HG02973 (cell line): ENCODE measurements around the gene MSN.
"Not testable (repeated sequence)": the region's sequence is repeated elsewhere in the genome, so short reads cannot be mapped to it uniquely, and the experiment has no call there.

Experiments used
- ATAC-seq: cut with Tn5 transposase; IDR thresholded peaks from one replicate; pipeline ENCODE4 v1.9.1; 2021; ENCODE audit warnings: moderate library complexity; ENCODE audit not compliant: unreplicated experiment

Gene MSN

DNA sequence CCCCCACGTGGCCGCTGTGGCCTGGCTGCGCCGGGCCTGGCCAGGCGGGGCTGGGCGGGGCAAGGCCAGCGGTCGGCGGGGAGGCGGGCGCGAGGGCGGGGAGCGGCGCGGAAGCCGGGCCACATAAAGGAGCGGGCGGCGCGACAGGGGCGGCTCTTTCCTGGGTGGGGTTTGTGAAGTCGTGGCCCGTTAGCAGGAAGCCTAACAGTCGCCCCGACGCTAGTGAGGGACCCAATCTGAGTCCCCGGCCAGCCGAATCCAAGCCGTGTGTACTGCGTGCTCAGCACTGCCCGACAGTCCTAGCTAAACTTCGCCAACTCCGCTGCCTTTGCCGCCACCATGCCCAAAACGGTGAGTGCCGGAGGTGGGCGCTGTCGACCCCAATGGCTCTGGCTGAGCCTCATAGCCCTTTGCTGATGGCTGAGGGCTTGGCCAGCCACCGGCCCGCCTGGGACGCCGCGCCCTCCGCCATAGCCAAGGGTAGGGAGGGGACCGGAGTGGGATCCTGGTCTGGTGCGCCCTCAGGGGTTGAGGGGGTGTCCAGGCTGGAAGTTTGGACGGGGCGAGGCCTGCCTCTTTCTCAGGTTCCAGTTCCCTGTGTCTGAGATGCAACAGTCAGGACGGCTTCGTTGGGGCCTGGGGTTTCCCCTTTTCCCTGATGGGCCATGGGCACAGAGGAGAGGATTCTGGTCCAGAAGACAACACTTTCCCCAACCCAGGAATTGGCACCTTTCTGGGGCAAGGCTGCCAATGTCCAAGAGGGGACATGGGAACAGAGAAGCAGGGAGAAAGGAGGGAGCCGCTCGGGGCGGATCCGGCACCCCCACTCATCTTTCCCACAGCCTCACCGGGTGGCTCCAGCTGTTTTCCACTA lies at the start of gene MSN:
TSS of gene MSN (plus strand) at position 152 of the 874 bp plus-strand sequence. CDS start at position 340, 188 bp downstream.
- peak; percentile 74 for ATAC-seq

DNA sequence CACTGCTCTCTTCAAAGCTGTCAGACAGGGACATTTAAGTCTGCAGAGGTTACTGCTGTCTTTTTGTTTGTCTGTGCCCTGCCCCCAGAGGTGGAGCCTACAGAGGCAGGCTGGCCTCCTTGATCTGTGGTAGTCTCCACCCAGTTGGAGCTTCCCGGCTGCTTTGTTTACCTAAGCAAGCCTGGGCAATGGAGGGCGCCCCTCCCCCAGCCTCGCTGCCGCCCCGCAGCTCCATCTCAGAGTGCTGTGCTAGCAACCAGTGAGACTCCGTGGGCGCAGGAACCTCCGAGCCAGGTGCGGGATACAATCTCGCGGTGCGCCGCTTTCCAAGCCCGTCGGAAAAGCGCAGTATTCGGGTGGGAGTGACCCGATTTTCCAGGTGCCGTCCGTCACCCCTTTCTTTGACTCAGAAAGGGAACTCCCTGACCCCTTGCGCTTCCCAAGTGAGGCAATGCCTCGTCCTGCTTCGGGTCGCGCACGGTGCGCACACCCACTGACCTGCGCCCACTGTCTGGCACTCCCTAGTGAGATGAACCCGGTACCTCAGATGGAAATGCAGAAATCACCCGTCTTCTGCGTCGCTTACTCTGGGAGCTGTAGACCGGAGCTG lies 47.3 kb upstream of the MSN start:
- ATAC-seq = not testable (repeated sequence)

DNA sequence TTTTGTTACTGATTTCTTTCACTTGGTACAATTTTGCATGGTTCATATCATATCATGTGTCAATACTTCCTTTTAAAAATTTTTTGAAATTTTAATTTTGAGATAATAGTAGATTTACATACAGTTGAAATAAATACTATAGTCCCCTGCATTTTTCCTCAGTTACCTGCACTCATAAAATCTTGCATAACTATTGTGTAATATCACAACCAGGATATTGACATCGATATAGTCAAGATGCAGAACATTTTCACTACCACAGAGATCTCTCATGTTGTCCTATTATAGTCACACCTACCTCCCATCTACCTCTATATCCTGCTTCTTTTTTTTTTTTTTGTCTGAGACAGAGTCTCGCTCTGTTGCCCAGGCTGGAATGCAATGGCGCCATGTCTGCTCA lies 36.7 kb upstream of the MSN start:
- no peak for ATAC-seq

DNA sequence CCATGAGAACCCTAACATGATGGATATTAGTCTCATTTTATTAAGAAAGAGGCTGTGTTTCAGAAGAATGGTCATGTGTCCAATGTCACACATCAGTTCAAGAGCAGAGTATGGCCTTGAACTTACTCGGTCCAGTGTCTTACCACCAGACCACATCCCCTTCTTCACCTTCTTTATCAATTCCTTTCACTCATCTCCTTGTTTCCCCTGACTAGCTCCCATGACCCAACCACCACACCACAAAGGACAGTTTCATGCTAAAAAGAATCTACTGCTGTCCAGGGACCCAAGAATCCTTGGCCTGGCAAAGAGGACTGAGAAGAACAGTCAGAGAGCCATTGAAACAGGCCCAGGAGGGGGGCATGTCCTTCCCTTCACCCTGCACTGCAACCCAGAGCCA lies 33.6 kb upstream of the MSN start:
- ATAC-seq = no peak

DNA sequence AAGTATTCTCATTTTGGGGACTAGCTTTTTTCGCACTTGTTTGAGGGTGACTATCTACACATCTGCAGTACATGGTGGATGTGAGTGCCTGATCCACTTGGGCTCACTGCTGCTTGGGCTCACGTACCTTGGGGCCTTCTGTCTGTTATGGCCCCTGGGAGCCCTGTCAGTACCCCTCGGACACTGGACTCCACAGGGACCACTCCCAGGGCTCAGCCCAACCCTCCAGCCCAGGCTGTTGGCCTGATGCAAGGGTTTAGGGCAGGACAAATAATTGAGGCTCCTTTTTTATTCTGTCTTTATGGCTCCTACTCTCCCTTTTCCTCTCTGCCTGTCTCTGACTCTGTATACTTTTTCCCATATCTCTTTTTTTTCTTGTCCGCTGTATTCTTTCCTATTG lies 32.7 kb upstream of the MSN start:
- ATAC-seq = no peak

DNA sequence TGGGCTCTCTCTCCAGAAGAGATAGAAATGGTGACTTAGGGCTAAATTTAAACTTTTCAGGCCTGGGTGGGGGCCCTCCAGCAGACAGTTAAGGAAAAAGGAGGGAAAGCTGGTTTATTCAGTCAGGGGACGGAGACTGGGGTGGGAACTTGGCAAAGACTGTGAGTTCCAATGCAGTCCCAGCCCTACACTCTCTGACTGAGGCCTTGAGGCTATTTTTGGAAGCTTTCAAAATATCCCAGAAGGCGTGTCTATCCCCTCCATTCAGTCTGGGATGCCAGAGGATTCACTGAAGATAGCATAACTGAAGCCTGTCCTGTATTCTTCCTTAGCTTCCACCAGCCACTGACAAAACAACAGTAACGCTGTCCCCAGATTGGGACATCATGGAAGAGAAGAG lies 32.1 kb upstream of the MSN start:
- ATAC-seq = no peak

DNA sequence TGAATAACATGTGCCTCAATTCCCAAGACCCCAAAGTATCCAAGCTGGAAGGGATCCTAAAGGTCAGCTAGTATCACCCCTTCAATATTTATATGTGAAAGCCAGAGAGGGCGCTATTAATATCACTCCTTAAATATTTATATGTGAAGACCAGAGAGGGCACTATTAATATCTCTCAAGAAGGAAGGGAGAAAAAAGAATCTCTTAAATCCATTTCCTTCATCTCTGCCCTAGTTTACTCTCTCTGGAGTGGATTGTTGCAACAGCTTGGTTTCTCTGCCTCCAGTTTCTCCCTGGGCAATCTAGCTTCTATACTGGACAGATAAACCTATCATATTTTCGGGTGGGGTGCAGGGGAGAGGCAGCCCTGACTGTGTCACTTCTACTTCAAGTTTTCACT lies 31.6 kb upstream of the MSN start:
- no peak for ATAC-seq

DNA sequence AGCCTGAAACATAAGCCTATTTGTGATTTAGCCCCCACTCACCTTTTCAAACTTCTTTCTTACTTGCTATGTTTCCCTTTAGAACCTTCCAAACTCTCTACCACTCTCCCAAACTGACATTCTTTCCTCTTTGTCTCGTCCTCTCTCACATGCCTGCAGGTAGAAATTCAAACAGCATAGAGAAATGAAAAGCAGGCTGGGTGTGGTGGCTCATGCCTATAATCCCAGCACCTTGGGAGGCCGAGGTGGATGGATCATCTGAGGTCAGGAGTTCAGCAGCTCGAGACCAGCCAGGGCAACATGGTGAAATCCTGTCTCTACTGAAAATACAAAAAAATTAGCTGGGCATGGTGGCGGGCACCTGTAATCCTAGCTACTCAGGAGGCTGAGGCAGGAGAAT lies 31.2 kb upstream of the MSN start:
- not testable (repeated sequence) for ATAC-seq

DNA sequence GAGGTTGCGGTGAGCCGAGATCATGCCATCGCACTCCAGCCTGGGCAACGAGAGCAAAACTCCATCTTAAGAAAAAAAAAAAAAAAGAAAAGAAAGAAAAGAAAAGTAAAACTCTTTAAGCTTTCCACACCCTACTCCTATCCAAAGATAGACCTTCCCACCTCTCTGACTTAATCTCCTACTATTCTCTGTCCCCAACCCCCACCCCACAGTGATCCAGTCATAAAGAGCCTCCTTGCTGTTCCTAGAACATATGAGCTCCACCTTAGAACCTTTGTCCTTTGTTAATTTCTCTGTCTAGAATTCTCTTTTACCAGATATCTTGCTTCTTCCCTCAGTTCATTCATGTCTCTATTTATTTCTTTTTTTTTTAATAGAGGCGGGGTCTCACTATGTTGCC lies 30.1 kb upstream of the MSN start:
- no peak for ATAC-seq

DNA sequence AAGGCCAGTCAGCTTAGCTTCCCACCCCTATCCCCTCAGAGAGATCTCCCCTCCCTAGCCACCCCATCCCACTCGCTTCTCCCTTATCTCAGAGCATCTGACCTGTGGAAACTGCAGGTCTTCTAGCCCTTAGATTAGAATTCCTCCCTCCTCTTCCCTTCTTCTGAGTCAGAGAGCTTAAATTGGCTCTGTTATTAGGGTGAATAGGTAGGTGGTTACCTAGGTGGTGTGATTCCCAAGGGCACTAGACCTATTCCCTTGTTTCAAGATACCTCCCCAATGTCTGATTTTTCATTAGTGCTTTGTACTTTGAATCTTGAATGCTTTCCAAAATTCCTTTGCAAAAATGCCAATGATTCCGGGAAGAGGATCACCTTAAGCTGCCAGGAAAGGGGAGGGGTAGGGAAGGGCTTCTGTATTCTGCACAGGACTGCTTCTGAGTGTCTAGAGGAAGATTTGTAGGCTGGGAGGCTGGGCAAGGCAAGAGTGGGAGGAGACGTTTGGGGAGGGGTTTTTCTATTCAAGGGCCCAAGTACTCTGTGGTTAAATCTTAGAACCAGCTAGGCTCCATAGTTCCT lies 24.5 kb upstream of the MSN start:
- no peak for ATAC-seq

DNA sequence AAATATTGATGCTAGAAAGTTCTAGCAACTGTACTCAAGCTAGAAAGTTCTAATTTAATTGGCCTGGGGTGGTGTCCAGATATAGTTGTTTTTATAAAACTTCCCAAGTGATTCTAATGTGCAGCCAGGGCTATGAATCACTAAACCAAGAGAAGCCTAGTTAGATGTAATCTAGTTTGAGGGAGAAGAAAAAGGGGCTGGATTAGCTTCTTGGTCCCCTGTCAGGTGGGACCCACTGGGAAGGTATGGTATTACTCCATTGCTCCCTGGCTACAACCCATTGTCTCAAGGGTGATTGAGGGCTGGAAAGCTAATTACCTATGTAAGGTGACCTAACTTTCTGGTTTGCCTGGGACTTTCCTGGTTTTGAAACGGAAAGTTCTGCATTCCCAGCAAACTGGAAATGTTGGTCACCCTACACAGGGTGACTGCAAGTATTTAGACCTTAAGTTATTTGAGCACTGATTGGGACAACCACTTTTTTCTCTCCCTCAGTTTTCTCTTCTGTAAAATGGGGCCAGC lies 23.9 kb upstream of the MSN start:
- no peak for ATAC-seq

DNA sequence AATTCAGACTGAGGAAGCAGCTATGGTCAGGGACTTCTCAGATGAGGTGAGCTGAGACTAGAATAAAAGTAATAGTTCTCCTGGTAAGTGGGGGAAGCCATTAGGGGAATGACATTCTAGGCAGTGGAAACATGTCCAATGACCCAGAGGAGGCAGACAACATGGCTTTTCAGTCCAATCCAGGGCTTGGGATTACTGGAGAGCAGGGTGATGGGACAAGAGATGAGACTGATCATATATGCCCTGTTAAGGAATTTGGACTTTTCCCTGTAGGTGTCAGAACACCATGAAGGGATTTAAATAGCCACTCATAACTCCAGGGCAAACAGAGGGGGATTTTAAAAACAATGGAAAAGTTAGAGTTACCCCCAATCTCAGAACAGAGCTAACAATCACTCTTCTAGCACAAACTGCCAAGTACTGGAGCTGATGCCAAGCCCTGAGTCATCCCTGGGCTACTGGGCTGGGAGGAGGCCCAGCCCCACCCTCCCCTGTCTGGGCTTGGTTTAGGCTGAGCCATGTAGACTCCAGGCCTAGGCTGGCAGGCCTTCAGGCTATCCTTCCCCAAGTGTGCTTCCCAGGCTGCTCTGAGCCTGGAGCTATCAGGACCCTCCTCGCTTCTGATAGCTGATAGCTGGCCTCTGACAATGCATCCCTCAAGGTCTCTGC lies 22.7 kb upstream of the MSN start:
- ATAC-seq = no peak

DNA sequence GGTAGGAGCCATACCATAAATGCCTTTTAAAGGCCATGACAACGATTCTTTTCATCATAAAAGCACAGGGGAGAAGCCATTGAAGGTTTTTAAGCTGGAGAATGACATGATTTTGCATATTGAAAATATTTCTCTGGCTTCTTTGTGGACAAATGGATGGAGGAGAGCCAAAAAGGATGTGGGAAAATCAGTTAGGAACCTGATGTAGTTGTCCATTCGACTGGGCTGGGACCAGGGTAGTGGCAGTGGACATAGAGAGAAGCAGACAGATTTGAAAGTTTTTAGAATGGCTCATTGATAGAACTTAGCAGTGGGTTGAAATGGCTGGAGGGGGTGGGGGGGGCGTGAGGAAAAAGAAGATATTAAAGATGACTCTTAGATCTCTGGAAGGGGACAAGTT lies 19.7 kb upstream of the MSN start:
- ATAC-seq = no peak

DNA sequence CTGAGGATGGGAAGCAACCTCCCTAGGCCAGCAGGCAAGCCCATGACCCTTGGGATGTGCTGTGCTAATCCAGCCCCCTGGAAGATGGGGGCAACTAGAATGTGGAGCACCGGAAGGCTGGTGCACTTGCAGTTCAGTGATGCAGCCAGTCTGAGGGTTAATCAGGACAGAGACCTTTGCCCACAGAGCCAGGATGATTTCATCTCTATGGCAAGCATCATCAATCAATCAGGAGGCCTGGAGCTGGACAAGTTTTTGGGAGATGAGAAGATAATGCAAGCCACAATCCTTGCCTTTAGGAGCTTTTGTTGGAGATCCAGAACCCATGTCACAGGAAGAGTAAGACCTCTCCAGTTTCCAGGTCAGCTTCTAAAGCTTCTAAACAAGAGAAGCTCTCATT lies 15.4 kb upstream of the MSN start:
- ATAC-seq = no peak

DNA sequence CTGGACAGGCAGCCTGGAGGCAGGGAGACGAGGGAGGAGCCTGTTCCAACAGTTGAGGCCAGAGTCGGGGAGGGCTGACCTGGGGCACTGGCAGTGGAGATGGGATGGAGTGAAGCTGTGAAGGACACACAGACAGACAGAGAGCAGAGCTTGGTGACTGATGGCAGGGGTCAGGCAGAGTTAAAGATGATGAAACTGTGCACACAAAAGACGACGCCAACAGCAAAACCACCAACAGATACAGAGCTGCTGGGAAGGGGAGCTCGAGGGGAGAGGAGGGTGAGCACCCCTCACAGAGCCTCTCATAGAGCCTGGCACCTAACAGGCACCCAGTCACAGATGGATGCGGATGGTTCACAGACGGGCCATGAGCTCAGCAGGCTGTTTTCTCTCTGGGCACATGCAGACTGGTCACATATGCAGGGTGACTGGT lies 10.4 kb upstream of the MSN start:
- not testable (repeated sequence) for ATAC-seq

DNA sequence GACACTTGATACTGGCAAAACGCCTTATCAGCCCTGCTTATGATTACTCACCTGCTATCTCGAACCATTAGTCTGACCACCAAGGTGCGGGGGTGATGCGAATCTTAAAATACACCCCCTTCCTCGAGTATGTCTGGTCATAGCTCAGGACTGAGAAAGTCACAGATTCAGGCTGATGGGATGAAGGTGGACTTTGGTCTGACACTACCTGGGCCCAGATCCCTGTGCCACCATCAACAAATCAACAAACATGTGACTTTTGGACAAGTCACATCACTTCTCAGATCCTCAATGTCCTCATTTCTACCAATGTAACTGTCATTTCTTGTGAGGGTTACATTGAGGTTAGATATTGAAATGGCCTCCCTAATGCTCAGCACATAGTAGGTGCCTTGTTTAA lies 9.8 kb upstream of the MSN start:
- ATAC-seq = no peak

DNA sequence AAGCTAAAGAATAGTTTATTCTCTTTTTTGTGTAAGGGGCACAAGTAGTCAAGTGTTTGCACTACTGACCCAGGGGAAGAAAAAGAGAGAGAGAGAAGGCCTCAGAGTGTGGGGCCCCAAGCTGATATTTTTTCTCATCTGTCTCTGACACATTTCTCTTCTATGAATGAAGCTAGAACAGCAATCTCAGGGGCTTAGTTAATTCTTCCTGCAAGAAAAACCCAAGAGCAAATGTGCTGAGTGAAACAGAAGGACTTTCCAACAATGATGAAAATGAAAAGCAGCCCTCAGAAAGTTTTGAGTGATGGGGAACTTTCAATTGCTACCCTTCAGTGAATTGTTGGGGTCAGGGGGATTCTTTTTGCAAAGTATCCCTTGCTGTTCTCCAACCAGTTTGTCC lies 9.2 kb upstream of the MSN start:
- ATAC-seq = no peak

DNA sequence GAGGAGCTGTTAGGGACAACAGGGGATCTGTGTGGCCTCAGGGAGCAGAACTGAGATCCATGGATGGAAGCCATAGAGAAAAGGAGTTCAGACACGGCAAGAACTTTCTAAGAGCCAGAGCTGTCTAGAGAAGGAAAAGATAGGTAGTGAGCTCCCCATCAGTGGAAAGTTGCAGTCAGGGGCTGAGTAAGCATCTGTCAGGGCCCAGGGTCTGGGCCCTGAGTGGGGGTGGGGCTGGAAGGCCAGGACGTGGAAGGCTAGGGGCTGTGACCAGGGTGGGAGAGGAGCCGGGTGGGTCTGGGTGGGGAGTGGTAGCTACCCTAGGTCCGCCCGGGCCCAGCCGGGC lies 324 bp upstream of the MSN start:
- no peak for ATAC-seq

DNA sequence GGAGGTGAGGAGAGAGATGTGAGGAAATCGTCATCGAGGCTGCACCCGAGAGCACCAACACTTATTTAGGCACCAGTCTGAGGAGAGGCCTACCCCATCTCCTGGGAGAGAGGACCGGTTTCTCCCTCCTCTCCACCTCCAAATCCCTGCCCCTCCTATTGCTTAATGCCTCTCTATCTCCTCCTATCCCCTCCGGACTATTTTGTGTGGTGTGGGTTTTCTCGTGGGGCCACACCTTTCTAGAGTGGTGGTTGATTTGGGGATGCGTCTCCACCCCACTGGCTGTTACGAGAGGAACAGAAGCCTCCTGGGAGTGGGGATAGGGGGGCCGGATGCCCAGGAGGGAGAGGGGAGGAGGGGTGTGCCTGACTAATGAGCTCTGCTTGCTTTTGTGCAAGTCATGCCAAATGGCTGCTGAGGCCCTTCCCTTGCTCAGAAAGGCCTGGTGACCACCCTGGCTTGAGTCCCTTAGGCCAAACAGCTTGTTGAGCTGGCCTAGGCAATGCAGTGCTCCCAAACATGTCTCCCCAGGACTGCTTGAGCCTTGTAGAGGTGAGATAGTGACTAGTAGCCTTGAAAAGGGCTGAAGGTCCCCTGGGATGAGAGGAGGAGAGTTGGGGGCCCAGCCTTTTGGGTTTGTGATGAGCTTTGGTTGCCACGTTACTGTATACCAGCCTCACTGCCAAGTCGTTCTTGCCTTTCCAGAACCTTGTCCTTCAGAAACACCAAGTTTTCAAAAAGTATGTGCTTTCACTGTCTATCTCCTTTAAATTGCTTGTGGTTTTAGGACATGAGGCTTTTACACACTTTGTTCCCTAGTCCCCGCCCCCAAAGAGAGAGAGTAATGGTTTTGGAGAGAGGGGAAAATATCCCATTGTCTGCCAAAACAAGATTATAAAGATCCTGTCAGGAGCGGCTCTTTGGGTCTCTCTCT lies 1.2 kb downstream of the MSN start:
- no peak for ATAC-seq

DNA sequence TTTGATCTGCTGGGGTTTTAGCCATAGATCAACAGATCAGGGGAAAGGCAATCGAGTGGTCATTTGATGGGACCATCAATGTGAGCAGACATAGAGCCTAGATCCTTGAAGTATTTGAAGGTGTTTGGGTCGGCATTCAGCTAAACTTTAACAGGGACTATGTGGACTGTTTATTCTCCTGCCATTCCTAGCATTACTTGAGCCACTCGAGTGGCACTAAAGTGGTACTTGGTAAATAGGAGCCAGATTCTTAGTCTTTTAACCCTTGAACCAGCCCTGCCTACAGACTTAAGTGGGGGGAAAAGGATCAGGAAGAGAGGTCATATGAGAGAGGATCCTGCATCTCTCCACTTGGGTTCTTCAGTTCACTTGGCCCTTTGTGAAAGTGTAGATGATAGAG lies 3.8 kb downstream of the MSN start:
- ATAC-seq = no peak
